SJCRH30 (cell line): ENCODE results near the gene MAP4K4. TPM values are rescaled to one million over a fixed set of nuclear protein-coding genes. Genes with fewer than 3 reads are reported as not detected.

ENCODE experiments used
- DNase-seq, 2 experiments: peaks; one replicate each; pipeline ENCODE4 v3.0.0-alpha.2; 2015 to 2020
- H3K27ac ChIP-seq: fragments of 250-450 bp; sonication (Bioruptor Pico); 2 replicates; pipeline ENCODE4 v1.5.1; 2020; ENCODE audit warnings: mild to moderate bottlenecking, moderate library complexity
- H3K27me3 ChIP-seq: fragments of 250-450 bp; sonication (Bioruptor Pico); 2 replicates; pipeline ENCODE4 v1.5.1; 2020; ENCODE audit warnings: mild to moderate bottlenecking, moderate library complexity
- H3K36me3 ChIP-seq: fragments of 250-450 bp; sonication (Bioruptor Pico); 2 replicates; pipeline ENCODE4 v1.5.1; 2020; ENCODE audit warnings: mild to moderate bottlenecking, moderate library complexity
- H3K4me1 ChIP-seq: fragments of 250-450 bp; sonication (Bioruptor Pico); 2 replicates; pipeline ENCODE4 v1.5.1; 2020; ENCODE audit warnings: mild to moderate bottlenecking, moderate library complexity
- H3K4me3 ChIP-seq: fragments of 250-450 bp; sonication (Bioruptor Pico); 2 replicates; pipeline ENCODE4 v1.5.1; 2020; ENCODE audit warnings: mild to moderate bottlenecking, moderate library complexity
- H3K9me3 ChIP-seq: fragments of 250-450 bp; sonication (Bioruptor Pico); replicated peaks from 2 replicates; pipeline ENCODE4 v1.5.1; 2020; ENCODE audit warnings: mild to moderate bottlenecking, moderate library complexity
- total RNA-seq: library from RNA; depleted of rRNA; stranded (reverse); fragments of >200 nt; shearing (Covaris generic); gene quantifications from 2 replicates; pipeline ENCODE4 v1.2.3, GENCODE V29; 2014

The MAP4K4 gene
- total RNA-seq, 1 experiment from 2014 or later = 139 TPM

- H3K27me3 ChIP-seq = no peaks in the 10 kb centered on the region
- DNase-seq = no peak
- no peaks in the 10 kb centered on the region for H3K9me3 ChIP-seq
- no peak overlapping the region for H3K27ac ChIP-seq
- no peaks in the 10 kb centered on the region for H3K36me3 ChIP-seq
- no peak overlapping the region for H3K4me3 ChIP-seq
- no peaks in the 10 kb centered on the region; the same call in 1 of the 2 replicates for H3K4me1 ChIP-seq
These were observed 17.6 kb upstream of the MAP4K4 start for GRCh38 chr2:101679801-101680487.

DNA sequence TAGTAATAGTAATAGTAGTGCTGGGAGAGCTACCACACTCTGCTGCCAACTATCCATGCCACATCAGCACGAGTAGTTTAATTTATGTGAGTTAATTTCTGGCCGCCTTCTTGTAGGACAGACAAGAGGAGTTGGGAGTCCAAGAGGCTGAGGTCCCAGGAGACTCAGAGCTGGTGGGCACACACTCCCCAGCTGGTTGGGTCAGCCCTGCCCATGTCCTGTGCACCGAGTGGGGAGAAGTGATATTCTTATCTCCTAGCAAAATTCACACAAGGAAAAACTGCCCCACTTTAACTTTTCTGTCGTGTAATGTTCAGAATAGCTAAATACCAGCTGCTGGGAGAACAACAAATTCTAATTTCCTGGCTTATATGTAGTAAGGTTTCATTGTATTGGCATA, 15.2 kb upstream of the MAP4K4 start:
- DNase-seq = no peak
- Histone ChIP-seq H3K27ac (no peak overlapping the region), H3K4me3 (no peak overlapping the region), H3K4me1 (no peaks in the 10 kb centered on the region; the same call in 1 of the 2 replicates), H3K36me3 (no peaks in the 10 kb centered on the region), H3K27me3 (no peaks in the 10 kb centered on the region), H3K9me3 (no peaks in the 10 kb centered on the region)

GRCh38 chr2:101684313-101684712, 13.2 kb upstream of the MAP4K4 start:
- Histone ChIP-seq H3K36me3 (no peaks in the 10 kb centered on the region), H3K9me3 (no peaks in the 10 kb centered on the region), H3K4me1 (no peaks in the 10 kb centered on the region; the same call in 1 of the 2 replicates), H3K4me3 (no peak overlapping the region), H3K27ac (no peak overlapping the region), H3K27me3 (no peaks in the 10 kb centered on the region)
- DNase-seq = no peak

- Histone ChIP-seq H3K4me3 (no peak overlapping the region), H3K27ac (no peak overlapping the region), H3K9me3 (no peaks in the 10 kb centered on the region), H3K36me3 (no peaks in the 10 kb centered on the region), H3K27me3 (no peaks in the 10 kb centered on the region), H3K4me1 (no peaks in the 10 kb centered on the region)
- no peak for DNase-seq
These were observed 9.2 kb upstream of the MAP4K4 start for GRCh38 chr2:101688261-101688660.

GRCh38 chr2:101689114-101689825, 8.2 kb upstream of the MAP4K4 start:
- H3K4me3 ChIP-seq = no peak overlapping the region
- no peaks in the 10 kb centered on the region for H3K36me3 ChIP-seq
- no peaks in the 10 kb centered on the region for H3K9me3 ChIP-seq
- H3K27ac ChIP-seq = no peak overlapping the region
- DNase-seq = no peak
- no peaks in the 10 kb centered on the region for H3K27me3 ChIP-seq
- H3K4me1 ChIP-seq = no peaks in the 10 kb centered on the region

- Histone ChIP-seq H3K4me1 (no peaks in the 10 kb centered on the region), H3K9me3 (no peaks in the 10 kb centered on the region), H3K27me3 (no peaks in the 10 kb centered on the region), H3K4me3 (no peak overlapping the region), H3K36me3 (no peaks in the 10 kb centered on the region), H3K27ac (no peak overlapping the region)
- DNase-seq = no peak
These were observed 6.9 kb upstream of the MAP4K4 start for GRCh38 chr2:101690547-101691152.

GRCh38 chr2:101692041-101692440, 5.5 kb upstream of the MAP4K4 start:
- H3K4me1 ChIP-seq = peaks cover 8% of the 10 kb centered on the region
- no peaks in the 10 kb centered on the region for H3K9me3 ChIP-seq
- no peak overlapping the region for H3K4me3 ChIP-seq
- no peak overlapping the region for H3K27ac ChIP-seq
- H3K36me3 ChIP-seq = no peaks in the 10 kb centered on the region
- H3K27me3 ChIP-seq = no peaks in the 10 kb centered on the region
- no peak for DNase-seq

GRCh38 chr2:101692766-101693165, 4.7 kb upstream of the MAP4K4 start:
- H3K4me1 ChIP-seq = peaks cover 8% of the 10 kb centered on the region
- H3K36me3 ChIP-seq = no peaks in the 10 kb centered on the region
- H3K9me3 ChIP-seq = no peaks in the 10 kb centered on the region
- H3K27ac ChIP-seq = no peak overlapping the region
- DNase-seq = no peak
- H3K4me3 ChIP-seq = no peak overlapping the region
- no peaks in the 10 kb centered on the region for H3K27me3 ChIP-seq

GRCh38 chr2:101693991-101694588, 3.4 kb upstream of the MAP4K4 start:
- Histone ChIP-seq H3K27ac (no peak overlapping the region), H3K4me3 (no peak overlapping the region), H3K9me3 (no peaks in the 10 kb centered on the region), H3K4me1 (peaks cover 8% of the 10 kb centered on the region), H3K27me3 (no peaks in the 10 kb centered on the region), H3K36me3 (no peaks in the 10 kb centered on the region)
- no peak for DNase-seq

GRCh38 chr2:101696272-101697123, 1.0 kb upstream of the MAP4K4 start:
- H3K27ac ChIP-seq = peak overlapping the region; percentile 62
- DNase-seq = peak in 1 of 2 experiments; percentile 44
- H3K4me1 ChIP-seq = peaks cover 8% of the 10 kb centered on the region
- peak overlapping the region; percentile 93 for H3K4me3 ChIP-seq
- H3K36me3 ChIP-seq = no peaks in the 10 kb centered on the region
- H3K27me3 ChIP-seq = no peaks in the 10 kb centered on the region
- H3K9me3 ChIP-seq = no peaks in the 10 kb centered on the region

DNA sequence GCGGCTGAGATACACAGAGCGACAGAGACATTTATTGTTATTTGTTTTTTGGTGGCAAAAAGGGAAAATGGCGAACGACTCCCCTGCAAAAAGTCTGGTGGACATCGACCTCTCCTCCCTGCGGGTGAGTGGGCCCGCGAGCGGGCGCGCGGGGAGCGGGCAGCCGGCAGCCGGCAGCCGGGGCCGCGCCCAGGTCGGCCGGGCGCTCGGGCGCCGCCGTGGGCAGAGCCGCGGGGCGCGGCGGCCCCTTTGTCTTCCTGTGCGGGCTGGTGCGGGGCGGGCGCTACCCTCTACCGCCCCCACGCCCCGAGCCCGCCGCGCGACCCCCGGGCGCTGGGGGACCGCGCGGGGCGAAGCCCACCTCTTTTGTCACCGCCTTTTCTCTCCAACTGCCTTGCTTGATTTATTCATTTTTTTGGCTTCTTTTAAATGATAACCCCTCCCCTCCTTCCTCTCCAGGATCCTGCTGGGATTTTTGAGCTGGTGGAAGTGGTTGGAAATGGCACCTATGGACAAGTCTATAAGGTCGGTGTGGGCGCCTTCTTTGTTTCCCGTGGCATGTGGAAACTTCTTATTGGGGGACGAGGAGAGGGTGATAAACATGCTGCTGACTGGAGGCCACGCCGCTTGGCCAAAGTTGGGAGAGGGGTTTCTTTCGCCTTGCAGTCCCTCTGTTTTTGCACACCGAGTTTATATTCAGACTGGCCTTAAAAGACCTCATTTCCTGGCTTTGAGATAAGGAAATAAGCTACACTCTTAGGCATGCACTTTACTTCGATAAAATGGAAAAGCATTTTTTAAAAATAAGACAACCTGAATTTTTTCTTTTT, 722 bp downstream of the MAP4K4 start:
- peak; percentile 41 to 59 for DNase-seq
- Histone ChIP-seq H3K36me3 (peaks cover 10% of the 10 kb centered on the region), H3K4me1 (peaks cover 8% of the 10 kb centered on the region), H3K9me3 (no peaks in the 10 kb centered on the region), H3K27me3 (no peaks in the 10 kb centered on the region), H3K4me3 (peak overlapping the region; percentile 93), H3K27ac (peak overlapping the region; percentile 61)

DNA sequence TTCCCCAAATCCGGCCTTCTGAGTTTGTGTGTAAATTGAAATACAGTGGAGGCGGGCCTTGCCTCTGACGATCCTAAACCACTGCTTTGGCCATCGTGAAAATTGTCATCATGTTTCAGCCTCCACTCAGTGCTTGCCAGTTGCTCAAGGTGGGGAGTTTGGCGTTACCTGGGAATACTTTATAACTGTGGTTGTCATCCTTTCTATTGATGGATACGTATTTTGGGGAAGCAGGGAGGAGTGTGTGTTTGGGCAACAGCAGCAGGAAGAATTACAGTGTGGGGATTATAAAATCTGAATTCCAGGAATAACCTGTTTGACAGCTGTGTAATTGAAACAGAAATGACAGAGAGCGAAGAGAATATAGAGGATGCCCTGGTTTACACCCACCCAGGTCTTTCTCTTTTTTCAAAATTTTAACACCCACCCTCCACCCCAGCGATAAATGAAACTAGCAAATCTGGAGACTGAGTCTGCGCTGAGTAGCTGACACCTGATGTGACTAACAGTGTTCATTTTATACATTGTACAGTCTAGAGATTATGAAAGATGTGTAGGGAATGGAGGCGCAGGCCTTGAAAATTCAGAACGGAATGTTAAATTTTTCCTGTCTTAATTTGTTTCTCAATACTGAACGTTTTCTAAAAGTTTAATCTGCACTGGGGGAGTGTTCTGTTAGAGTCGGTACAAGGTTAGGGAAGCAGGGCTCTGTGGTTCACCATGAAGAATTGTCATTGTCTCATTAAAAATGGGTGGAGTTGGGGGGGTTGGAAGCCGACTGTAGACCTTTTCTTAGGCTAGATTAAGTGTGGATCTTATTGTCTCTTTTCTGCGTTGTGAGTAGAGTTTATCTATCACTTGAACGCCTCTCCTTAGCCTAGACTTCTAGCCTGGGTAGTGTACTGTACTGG, 1.6 kb downstream of the MAP4K4 start:
- peak in 1 of 2 experiments; percentile 55 for DNase-seq

More for the DNA sequence above, 1.6 kb downstream of the MAP4K4 start:
- Histone ChIP-seq H3K27ac (peak overlapping the region; percentile 61), H3K27me3 (no peaks in the 10 kb centered on the region), H3K4me1 (peaks cover 11% of the 10 kb centered on the region), H3K4me3 (peak overlapping the region; percentile 93), H3K36me3 (peaks cover 12% of the 10 kb centered on the region), H3K9me3 (no peaks in the 10 kb centered on the region)
